GM23338 (cell line): ENCODE data around the gene KLF11. TPM values are rescaled to one million over a fixed set of nuclear protein-coding genes. Genes with fewer than 3 reads are reported as not detected.

Experiments used
- ATAC-seq: fragments of 200-7000 bp; cut with Tn5 transposase; 3 replicates; pipeline ENCODE4 v1.9.1; 2020
- DNase-seq: peaks from one replicate; pipeline ENCODE4 v3.0.0-alpha.2; 2015; ENCODE audit warnings: low spot score
- H2AFZ ChIP-seq: fragments of 200-600 bp; sonication (generic); 2 replicates; pipeline ENCODE4 v1.8.0; 2016; ENCODE audit warnings: antibody characterized with exemption, mild to moderate bottlenecking, moderate library complexity
- H3F3A ChIP-seq: fragments of 200-600 bp; sonication (generic); replicated peaks from 2 replicates; pipeline ENCODE4 v1.8.0; 2017; ENCODE audit warnings: antibody characterized with exemption, mixed run types, low read depth
- H3K27ac ChIP-seq: fragments of 200-600 bp; sonication (generic); 2 replicates; pipeline ENCODE4 v1.6.1; 2016; ENCODE audit warnings: low read depth
- H3K27me3 ChIP-seq: fragments of 200-600 bp; sonication (generic); 2 replicates; pipeline ENCODE4 v1.8.0; 2016; ENCODE audit warnings: mild to moderate bottlenecking, mixed run types, moderate library complexity; ENCODE audit not compliant: insufficient read depth
- H3K36me3 ChIP-seq: fragments of 200-600 bp; sonication (generic); 2 replicates; pipeline ENCODE4 v1.8.0; 2016; ENCODE audit warnings: mild to moderate bottlenecking; ENCODE audit not compliant: insufficient read depth
- H3K4me1 ChIP-seq: fragments of 200-600 bp; sonication (generic); 2 replicates; pipeline ENCODE4 v1.8.0; 2016; ENCODE audit warnings: mild to moderate bottlenecking, moderate library complexity; ENCODE audit not compliant: insufficient read depth
- H3K4me2 ChIP-seq: fragments of 200-600 bp; sonication (generic); 2 replicates; pipeline ENCODE4 v1.7.1; 2017; ENCODE audit warnings: mixed run types
- H3K4me3 ChIP-seq: fragments of 200-600 bp; sonication (generic); 2 replicates; pipeline ENCODE4 v1.6.1; 2016; ENCODE audit warnings: mixed run types
- H3K79me2 ChIP-seq: fragments of 200-600 bp; sonication (generic); replicated peaks from 2 replicates; pipeline ENCODE4 v1.8.0; 2017; ENCODE audit warnings: mild to moderate bottlenecking; ENCODE audit not compliant: insufficient read depth
- H3K9me2 ChIP-seq: fragments of 200-600 bp; sonication (generic); 2 replicates; pipeline ENCODE4 v1.8.0; 2017; ENCODE audit not compliant: insufficient read depth
- H4K20me1 ChIP-seq: fragments of 200-600 bp; sonication (generic); replicated peaks from 2 replicates; pipeline ENCODE4 v1.8.0; 2017; ENCODE audit warnings: mild to moderate bottlenecking; ENCODE audit not compliant: insufficient read depth
- H3K27ac Mint-ChIP-seq: 2 replicates; pipeline ENCODE4 v1.8.0; 2020; ENCODE audit warnings: inconsistent platforms, mild to moderate bottlenecking, moderate library complexity, mixed read lengths
- H3K27me3 Mint-ChIP-seq: 3 replicates; pipeline ENCODE4 v1.8.0; 2022; ENCODE audit warnings: low read depth, mild to moderate bottlenecking, moderate library complexity, mixed read lengths, inconsistent platforms; ENCODE audit not compliant: insufficient read depth, poor library complexity
- H3K36me3 Mint-ChIP-seq: 3 replicates; pipeline ENCODE4 v1.8.0; 2021; ENCODE audit warnings: low read depth, mild to moderate bottlenecking, inconsistent platforms, moderate library complexity, mixed read lengths
- H3K4me1 Mint-ChIP-seq: 3 replicates; pipeline ENCODE4 v1.8.0; 2020; ENCODE audit warnings: mild to moderate bottlenecking, inconsistent platforms, mixed read lengths
- H3K4me3 Mint-ChIP-seq: 3 replicates; pipeline ENCODE4 v1.8.0; 2021; ENCODE audit warnings: moderate library complexity, mild to moderate bottlenecking, inconsistent platforms, mixed read lengths
- H3K9me3 Mint-ChIP-seq: 3 replicates; pipeline ENCODE4 v1.8.0; 2020; ENCODE audit warnings: moderate library complexity, mild to moderate bottlenecking, inconsistent platforms, mixed read lengths
- CREB1 ChIP-seq: fragments of 250-450 bp; sonication (Bioruptor Pico); IDR thresholded peaks from 2 replicates; pipeline ENCODE4 v1.5.0; 2020; ENCODE audit warnings: low read depth, mild to moderate bottlenecking, moderate library complexity
- ETS1 ChIP-seq: IDR thresholded peaks from 2 replicates; pipeline ENCODE4 v1.6.1; 2016; ENCODE audit warnings: antibody characterized with exemption
- EZH2 ChIP-seq: fragments of 200-600 bp; sonication (generic); IDR thresholded peaks from one replicate; pipeline ENCODE4 v1.8.0; 2017; ENCODE audit warnings: antibody characterized with exemption, mild to moderate bottlenecking, low read depth; ENCODE audit not compliant: unreplicated experiment
- EZH2phosphoT487 ChIP-seq: fragments of 200-600 bp; sonication (generic); IDR thresholded peaks from one replicate; pipeline ENCODE4 v1.8.1; 2018; ENCODE audit warnings: antibody characterized with exemption; ENCODE audit not compliant: unreplicated experiment
- JUNB ChIP-seq: IDR thresholded peaks from one replicate; pipeline ENCODE4 v1.6.1; 2016; ENCODE audit warnings: antibody characterized with exemption; ENCODE audit not compliant: unreplicated experiment
- NANOG ChIP-seq: IDR thresholded peaks from 2 replicates; pipeline ENCODE4 v1.6.1; 2016; ENCODE audit warnings: antibody characterized with exemption, borderline replicate concordance
- POLR2AphosphoS5 ChIP-seq: IDR thresholded peaks from 2 replicates; pipeline ENCODE4 v1.6.1; 2016; ENCODE audit warnings: antibody characterized with exemption, low read depth
- STAT1 ChIP-seq: IDR thresholded peaks from one replicate; pipeline ENCODE4 v1.6.1; 2016; ENCODE audit warnings: antibody characterized with exemption; ENCODE audit not compliant: unreplicated experiment
- ZNF114 ChIP-seq: fragments of 250-450 bp; sonication (Bioruptor Pico); IDR thresholded peaks from 2 replicates; pipeline ENCODE4 v1.5.0; 2020; ENCODE audit warnings: mild to moderate bottlenecking, moderate library complexity
- ZNF331 ChIP-seq: fragments of 250-450 bp; sonication (Bioruptor Pico); IDR thresholded peaks from 2 replicates; pipeline ENCODE4 v1.5.0; 2020; ENCODE audit warnings: low read depth, mild to moderate bottlenecking, moderate library complexity
- polyA plus RNA-seq: library from polyadenylated mRNA; unstranded; fragments of >200 nt; fragmentation: Nextera tagmentation; extraction: Ambion mirVana; gene quantifications from 2 replicates; pipeline ENCODE4 v1.2.1, GENCODE V29; 2016
- total RNA-seq: library from RNA; depleted of rRNA; stranded (reverse); fragments of >200 nt; shearing (Covaris generic); gene quantifications from 2 replicates; pipeline ENCODE4 v1.2.3, GENCODE V29; 2014
- TF ChIP-seq, protein P1 (sequence below), 2 experiments: fragments of 200-600 bp in 1 of 2; sonication (generic) in 1 of 2; conservative IDR thresholded peaks; 2 replicates each; pipeline versions ENCODE4 v1.5.1 to v1.6.1; 2016 to 2017; ENCODE audit warnings: antibody characterized with exemption in 2 of 2, low read depth in 2 of 2, mild to moderate bottlenecking in 2 of 2, moderate library complexity in 1 of 2
- TF ChIP-seq, protein P2 (sequence below): IDR thresholded peaks from one replicate; pipeline ENCODE4 v1.6.1; 2018; ENCODE audit warnings: antibody characterized with exemption; ENCODE audit not compliant: unreplicated experiment

The KLF11 gene
- total and polyA plus RNA-seq, 2 experiments from 2014 or later = 1.4 to 5.6 TPM

- Histone ChIP-seq H2AFZ (no peak overlapping the region), H3F3A (no peaks in the 10 kb centered on the region), H4K20me1 (no peaks in the 10 kb centered on the region), H3K27ac (no peak overlapping the region), H3K79me2 (no peaks in the 10 kb centered on the region), H3K27me3 (no peaks in the 10 kb centered on the region), H3K4me3 (no peak overlapping the region), H3K4me1 (no peaks in the 10 kb centered on the region), H3K9me2 (no peaks in the 10 kb centered on the region), H3K36me3 (no peaks in the 10 kb centered on the region), H3K4me2 (no peak overlapping the region)
- no peaks in the 10 kb centered on the region for H3K27me3 Mint-ChIP-seq
- ATAC-seq = no peak
- H3K36me3 Mint-ChIP-seq = no peaks in the 10 kb centered on the region; the same call in 2 of the 3 replicates
- no peak for DNase-seq
- no peak for TF ChIP-seq POLR2AphosphoS5
- TF ChIP-seq NANOG = no peak
- TF ChIP-seq ZNF114 = no peak
- TF ChIP-seq, protein P1, sequence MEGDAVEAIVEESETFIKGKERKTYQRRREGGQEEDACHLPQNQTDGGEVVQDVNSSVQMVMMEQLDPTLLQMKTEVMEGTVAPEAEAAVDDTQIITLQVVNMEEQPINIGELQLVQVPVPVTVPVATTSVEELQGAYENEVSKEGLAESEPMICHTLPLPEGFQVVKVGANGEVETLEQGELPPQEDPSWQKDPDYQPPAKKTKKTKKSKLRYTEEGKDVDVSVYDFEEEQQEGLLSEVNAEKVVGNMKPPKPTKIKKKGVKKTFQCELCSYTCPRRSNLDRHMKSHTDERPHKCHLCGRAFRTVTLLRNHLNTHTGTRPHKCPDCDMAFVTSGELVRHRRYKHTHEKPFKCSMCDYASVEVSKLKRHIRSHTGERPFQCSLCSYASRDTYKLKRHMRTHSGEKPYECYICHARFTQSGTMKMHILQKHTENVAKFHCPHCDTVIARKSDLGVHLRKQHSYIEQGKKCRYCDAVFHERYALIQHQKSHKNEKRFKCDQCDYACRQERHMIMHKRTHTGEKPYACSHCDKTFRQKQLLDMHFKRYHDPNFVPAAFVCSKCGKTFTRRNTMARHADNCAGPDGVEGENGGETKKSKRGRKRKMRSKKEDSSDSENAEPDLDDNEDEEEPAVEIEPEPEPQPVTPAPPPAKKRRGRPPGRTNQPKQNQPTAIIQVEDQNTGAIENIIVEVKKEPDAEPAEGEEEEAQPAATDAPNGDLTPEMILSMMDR (conservative IDR thresholded peaks at IDR 0.05; ENCODE audit: low read depth in 2 of 2) = no peak
- TF ChIP-seq STAT1 = no peak
- TF ChIP-seq EZH2phosphoT487 = no peak
- TF ChIP-seq ETS1 = no peak
- TF ChIP-seq, protein P2, sequence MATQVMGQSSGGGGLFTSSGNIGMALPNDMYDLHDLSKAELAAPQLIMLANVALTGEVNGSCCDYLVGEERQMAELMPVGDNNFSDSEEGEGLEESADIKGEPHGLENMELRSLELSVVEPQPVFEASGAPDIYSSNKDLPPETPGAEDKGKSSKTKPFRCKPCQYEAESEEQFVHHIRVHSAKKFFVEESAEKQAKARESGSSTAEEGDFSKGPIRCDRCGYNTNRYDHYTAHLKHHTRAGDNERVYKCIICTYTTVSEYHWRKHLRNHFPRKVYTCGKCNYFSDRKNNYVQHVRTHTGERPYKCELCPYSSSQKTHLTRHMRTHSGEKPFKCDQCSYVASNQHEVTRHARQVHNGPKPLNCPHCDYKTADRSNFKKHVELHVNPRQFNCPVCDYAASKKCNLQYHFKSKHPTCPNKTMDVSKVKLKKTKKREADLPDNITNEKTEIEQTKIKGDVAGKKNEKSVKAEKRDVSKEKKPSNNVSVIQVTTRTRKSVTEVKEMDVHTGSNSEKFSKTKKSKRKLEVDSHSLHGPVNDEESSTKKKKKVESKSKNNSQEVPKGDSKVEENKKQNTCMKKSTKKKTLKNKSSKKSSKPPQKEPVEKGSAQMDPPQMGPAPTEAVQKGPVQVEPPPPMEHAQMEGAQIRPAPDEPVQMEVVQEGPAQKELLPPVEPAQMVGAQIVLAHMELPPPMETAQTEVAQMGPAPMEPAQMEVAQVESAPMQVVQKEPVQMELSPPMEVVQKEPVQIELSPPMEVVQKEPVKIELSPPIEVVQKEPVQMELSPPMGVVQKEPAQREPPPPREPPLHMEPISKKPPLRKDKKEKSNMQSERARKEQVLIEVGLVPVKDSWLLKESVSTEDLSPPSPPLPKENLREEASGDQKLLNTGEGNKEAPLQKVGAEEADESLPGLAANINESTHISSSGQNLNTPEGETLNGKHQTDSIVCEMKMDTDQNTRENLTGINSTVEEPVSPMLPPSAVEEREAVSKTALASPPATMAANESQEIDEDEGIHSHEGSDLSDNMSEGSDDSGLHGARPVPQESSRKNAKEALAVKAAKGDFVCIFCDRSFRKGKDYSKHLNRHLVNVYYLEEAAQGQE = no peak
- TF ChIP-seq CREB1 = no peak
- TF ChIP-seq JUNB = no peak
- no peak for TF ChIP-seq EZH2
- no peak for TF ChIP-seq ZNF331
- no peak overlapping the region for H3K27ac Mint-ChIP-seq
- H3K4me3 Mint-ChIP-seq = no peak overlapping the region
- H3K9me3 Mint-ChIP-seq = no peaks in the 10 kb centered on the region
- H3K4me1 Mint-ChIP-seq = no peaks in the 10 kb centered on the region; the same call in 2 of the 3 replicates
Measured at GRCh38 chr2:10017313-10017941, 25.9 kb upstream of the KLF11 start.
